GM23338 (cell line): ENCODE data around the gene USP21. TPM values are rescaled to one million over a fixed set of nuclear protein-coding genes. Genes with fewer than 3 reads are reported as not detected.

Experiments used
- ATAC-seq: fragments of 200-7000 bp; cut with Tn5 transposase; 3 replicates; pipeline ENCODE4 v1.9.1; 2020
- DNase-seq: peaks from one replicate; pipeline ENCODE4 v3.0.0-alpha.2; 2015; ENCODE audit warnings: low spot score
- H2AFZ ChIP-seq: fragments of 200-600 bp; sonication (generic); 2 replicates; pipeline ENCODE4 v1.8.0; 2016; ENCODE audit warnings: antibody characterized with exemption, mild to moderate bottlenecking, moderate library complexity
- H3F3A ChIP-seq: fragments of 200-600 bp; sonication (generic); replicated peaks from 2 replicates; pipeline ENCODE4 v1.8.0; 2017; ENCODE audit warnings: antibody characterized with exemption, mixed run types, low read depth
- H3K27ac ChIP-seq: fragments of 200-600 bp; sonication (generic); 2 replicates; pipeline ENCODE4 v1.6.1; 2016; ENCODE audit warnings: low read depth
- H3K27me3 ChIP-seq: fragments of 200-600 bp; sonication (generic); 2 replicates; pipeline ENCODE4 v1.8.0; 2016; ENCODE audit warnings: mild to moderate bottlenecking, mixed run types, moderate library complexity; ENCODE audit not compliant: insufficient read depth
- H3K36me3 ChIP-seq: fragments of 200-600 bp; sonication (generic); 2 replicates; pipeline ENCODE4 v1.8.0; 2016; ENCODE audit warnings: mild to moderate bottlenecking; ENCODE audit not compliant: insufficient read depth
- H3K4me1 ChIP-seq: fragments of 200-600 bp; sonication (generic); 2 replicates; pipeline ENCODE4 v1.8.0; 2016; ENCODE audit warnings: mild to moderate bottlenecking, moderate library complexity; ENCODE audit not compliant: insufficient read depth
- H3K4me2 ChIP-seq: fragments of 200-600 bp; sonication (generic); 2 replicates; pipeline ENCODE4 v1.7.1; 2017; ENCODE audit warnings: mixed run types
- H3K4me3 ChIP-seq: fragments of 200-600 bp; sonication (generic); 2 replicates; pipeline ENCODE4 v1.6.1; 2016; ENCODE audit warnings: mixed run types
- H3K79me2 ChIP-seq: fragments of 200-600 bp; sonication (generic); replicated peaks from 2 replicates; pipeline ENCODE4 v1.8.0; 2017; ENCODE audit warnings: mild to moderate bottlenecking; ENCODE audit not compliant: insufficient read depth
- H3K9me2 ChIP-seq: fragments of 200-600 bp; sonication (generic); 2 replicates; pipeline ENCODE4 v1.8.0; 2017; ENCODE audit not compliant: insufficient read depth
- H4K20me1 ChIP-seq: fragments of 200-600 bp; sonication (generic); replicated peaks from 2 replicates; pipeline ENCODE4 v1.8.0; 2017; ENCODE audit warnings: mild to moderate bottlenecking; ENCODE audit not compliant: insufficient read depth
- H3K27ac Mint-ChIP-seq: 2 replicates; pipeline ENCODE4 v1.8.0; 2020; ENCODE audit warnings: inconsistent platforms, mild to moderate bottlenecking, moderate library complexity, mixed read lengths
- H3K27me3 Mint-ChIP-seq: 3 replicates; pipeline ENCODE4 v1.8.0; 2022; ENCODE audit warnings: low read depth, mild to moderate bottlenecking, moderate library complexity, mixed read lengths, inconsistent platforms; ENCODE audit not compliant: insufficient read depth, poor library complexity
- H3K36me3 Mint-ChIP-seq: 3 replicates; pipeline ENCODE4 v1.8.0; 2021; ENCODE audit warnings: low read depth, mild to moderate bottlenecking, inconsistent platforms, moderate library complexity, mixed read lengths
- H3K4me1 Mint-ChIP-seq: 3 replicates; pipeline ENCODE4 v1.8.0; 2020; ENCODE audit warnings: mild to moderate bottlenecking, inconsistent platforms, mixed read lengths
- H3K4me3 Mint-ChIP-seq: 3 replicates; pipeline ENCODE4 v1.8.0; 2021; ENCODE audit warnings: moderate library complexity, mild to moderate bottlenecking, inconsistent platforms, mixed read lengths
- H3K9me3 Mint-ChIP-seq: 3 replicates; pipeline ENCODE4 v1.8.0; 2020; ENCODE audit warnings: moderate library complexity, mild to moderate bottlenecking, inconsistent platforms, mixed read lengths
- CREB1 ChIP-seq: fragments of 250-450 bp; sonication (Bioruptor Pico); IDR thresholded peaks from 2 replicates; pipeline ENCODE4 v1.5.0; 2020; ENCODE audit warnings: low read depth, mild to moderate bottlenecking, moderate library complexity
- JUNB ChIP-seq: IDR thresholded peaks from one replicate; pipeline ENCODE4 v1.6.1; 2016; ENCODE audit warnings: antibody characterized with exemption; ENCODE audit not compliant: unreplicated experiment
- NANOG ChIP-seq: IDR thresholded peaks from 2 replicates; pipeline ENCODE4 v1.6.1; 2016; ENCODE audit warnings: antibody characterized with exemption, borderline replicate concordance
- POLR2AphosphoS5 ChIP-seq: IDR thresholded peaks from 2 replicates; pipeline ENCODE4 v1.6.1; 2016; ENCODE audit warnings: antibody characterized with exemption, low read depth
- STAT1 ChIP-seq: IDR thresholded peaks from one replicate; pipeline ENCODE4 v1.6.1; 2016; ENCODE audit warnings: antibody characterized with exemption; ENCODE audit not compliant: unreplicated experiment
- ZNF114 ChIP-seq: fragments of 250-450 bp; sonication (Bioruptor Pico); IDR thresholded peaks from 2 replicates; pipeline ENCODE4 v1.5.0; 2020; ENCODE audit warnings: mild to moderate bottlenecking, moderate library complexity
- ZNF331 ChIP-seq: fragments of 250-450 bp; sonication (Bioruptor Pico); IDR thresholded peaks from 2 replicates; pipeline ENCODE4 v1.5.0; 2020; ENCODE audit warnings: low read depth, mild to moderate bottlenecking, moderate library complexity
- polyA plus RNA-seq: library from polyadenylated mRNA; unstranded; fragments of >200 nt; fragmentation: Nextera tagmentation; extraction: Ambion mirVana; gene quantifications from 2 replicates; pipeline ENCODE4 v1.2.1, GENCODE V29; 2016
- total RNA-seq: library from RNA; depleted of rRNA; stranded (reverse); fragments of >200 nt; shearing (Covaris generic); gene quantifications from 2 replicates; pipeline ENCODE4 v1.2.3, GENCODE V29; 2014
- TF ChIP-seq, protein P1 (sequence below): IDR thresholded peaks from one replicate; pipeline ENCODE4 v1.6.1; 2018; ENCODE audit warnings: antibody characterized with exemption; ENCODE audit not compliant: unreplicated experiment
- TF ChIP-seq, protein P2 (sequence below), 2 experiments: fragments of 200-600 bp in 1 of 2; sonication (generic) in 1 of 2; conservative IDR thresholded peaks; 2 replicates each; pipeline versions ENCODE4 v1.5.1 to v1.6.1; 2016 to 2017; ENCODE audit warnings: antibody characterized with exemption in 2 of 2, low read depth in 2 of 2, mild to moderate bottlenecking in 2 of 2, moderate library complexity in 1 of 2
- TF ChIP-seq, protein P3 (sequence below): IDR thresholded peaks from 2 replicates; pipeline ENCODE4 v1.6.1; 2016; ENCODE audit warnings: antibody characterized with exemption
- TF ChIP-seq, protein P4 (sequence below): fragments of 250-450 bp; sonication (Bioruptor Pico); IDR thresholded peaks from 2 replicates; pipeline ENCODE4 v1.5.0; 2020; ENCODE audit warnings: mild to moderate bottlenecking, moderate library complexity

Gene USP21
- total and polyA plus RNA-seq, 2 experiments from 2014 or later = 17.9 to 25.6 TPM

DNA sequence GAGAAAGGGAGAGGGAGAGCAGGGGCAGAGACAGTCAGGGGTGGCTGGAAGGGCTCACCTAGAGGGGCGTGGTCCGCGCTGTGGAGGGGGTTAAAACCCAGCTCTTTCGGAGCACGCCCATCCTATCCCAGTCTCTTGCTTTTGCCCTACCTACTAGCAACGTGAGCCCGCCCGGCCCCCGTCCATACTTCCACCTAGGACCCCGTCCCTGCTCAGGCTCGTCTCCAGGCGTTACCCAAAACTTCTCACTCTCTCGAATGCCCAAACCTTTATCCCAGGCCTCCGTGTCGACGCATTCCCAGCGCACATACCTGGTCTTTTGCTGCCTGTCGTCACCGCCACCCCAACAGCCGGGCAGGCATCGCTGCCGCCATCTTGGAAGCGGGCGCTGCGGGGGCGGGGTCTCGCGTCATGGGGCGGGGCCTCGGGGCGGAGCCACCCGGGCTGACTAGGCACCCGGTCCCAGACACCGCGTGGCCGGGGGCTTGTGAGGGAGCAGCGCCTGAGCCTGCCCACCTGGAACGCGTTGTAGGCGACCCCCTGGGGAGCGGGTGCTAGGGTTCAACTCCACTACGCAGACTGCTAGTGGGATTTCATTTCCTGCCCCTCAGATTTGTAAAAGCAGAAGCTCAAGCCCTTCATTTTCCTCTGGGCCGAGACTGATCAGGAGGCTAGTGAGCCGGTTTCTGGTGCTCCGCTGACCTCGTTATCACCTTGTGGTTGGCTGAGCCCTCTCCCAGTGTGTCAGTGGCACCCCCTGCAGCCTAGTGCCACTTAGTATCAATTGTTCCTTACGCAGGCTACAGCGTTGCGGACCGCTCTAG is 18.0 kb downstream of the USP21 start, which contains the start of gene B4GALT3 (continued):
- TF ChIP-seq, protein P1, sequence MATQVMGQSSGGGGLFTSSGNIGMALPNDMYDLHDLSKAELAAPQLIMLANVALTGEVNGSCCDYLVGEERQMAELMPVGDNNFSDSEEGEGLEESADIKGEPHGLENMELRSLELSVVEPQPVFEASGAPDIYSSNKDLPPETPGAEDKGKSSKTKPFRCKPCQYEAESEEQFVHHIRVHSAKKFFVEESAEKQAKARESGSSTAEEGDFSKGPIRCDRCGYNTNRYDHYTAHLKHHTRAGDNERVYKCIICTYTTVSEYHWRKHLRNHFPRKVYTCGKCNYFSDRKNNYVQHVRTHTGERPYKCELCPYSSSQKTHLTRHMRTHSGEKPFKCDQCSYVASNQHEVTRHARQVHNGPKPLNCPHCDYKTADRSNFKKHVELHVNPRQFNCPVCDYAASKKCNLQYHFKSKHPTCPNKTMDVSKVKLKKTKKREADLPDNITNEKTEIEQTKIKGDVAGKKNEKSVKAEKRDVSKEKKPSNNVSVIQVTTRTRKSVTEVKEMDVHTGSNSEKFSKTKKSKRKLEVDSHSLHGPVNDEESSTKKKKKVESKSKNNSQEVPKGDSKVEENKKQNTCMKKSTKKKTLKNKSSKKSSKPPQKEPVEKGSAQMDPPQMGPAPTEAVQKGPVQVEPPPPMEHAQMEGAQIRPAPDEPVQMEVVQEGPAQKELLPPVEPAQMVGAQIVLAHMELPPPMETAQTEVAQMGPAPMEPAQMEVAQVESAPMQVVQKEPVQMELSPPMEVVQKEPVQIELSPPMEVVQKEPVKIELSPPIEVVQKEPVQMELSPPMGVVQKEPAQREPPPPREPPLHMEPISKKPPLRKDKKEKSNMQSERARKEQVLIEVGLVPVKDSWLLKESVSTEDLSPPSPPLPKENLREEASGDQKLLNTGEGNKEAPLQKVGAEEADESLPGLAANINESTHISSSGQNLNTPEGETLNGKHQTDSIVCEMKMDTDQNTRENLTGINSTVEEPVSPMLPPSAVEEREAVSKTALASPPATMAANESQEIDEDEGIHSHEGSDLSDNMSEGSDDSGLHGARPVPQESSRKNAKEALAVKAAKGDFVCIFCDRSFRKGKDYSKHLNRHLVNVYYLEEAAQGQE = no peak
- TF ChIP-seq, protein P2, sequence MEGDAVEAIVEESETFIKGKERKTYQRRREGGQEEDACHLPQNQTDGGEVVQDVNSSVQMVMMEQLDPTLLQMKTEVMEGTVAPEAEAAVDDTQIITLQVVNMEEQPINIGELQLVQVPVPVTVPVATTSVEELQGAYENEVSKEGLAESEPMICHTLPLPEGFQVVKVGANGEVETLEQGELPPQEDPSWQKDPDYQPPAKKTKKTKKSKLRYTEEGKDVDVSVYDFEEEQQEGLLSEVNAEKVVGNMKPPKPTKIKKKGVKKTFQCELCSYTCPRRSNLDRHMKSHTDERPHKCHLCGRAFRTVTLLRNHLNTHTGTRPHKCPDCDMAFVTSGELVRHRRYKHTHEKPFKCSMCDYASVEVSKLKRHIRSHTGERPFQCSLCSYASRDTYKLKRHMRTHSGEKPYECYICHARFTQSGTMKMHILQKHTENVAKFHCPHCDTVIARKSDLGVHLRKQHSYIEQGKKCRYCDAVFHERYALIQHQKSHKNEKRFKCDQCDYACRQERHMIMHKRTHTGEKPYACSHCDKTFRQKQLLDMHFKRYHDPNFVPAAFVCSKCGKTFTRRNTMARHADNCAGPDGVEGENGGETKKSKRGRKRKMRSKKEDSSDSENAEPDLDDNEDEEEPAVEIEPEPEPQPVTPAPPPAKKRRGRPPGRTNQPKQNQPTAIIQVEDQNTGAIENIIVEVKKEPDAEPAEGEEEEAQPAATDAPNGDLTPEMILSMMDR (conservative IDR thresholded peaks at IDR 0.05; ENCODE audit: low read depth in 2 of 2) = peak; percentile 32 to 65; a peak in 3 of 4 replicates
- TF ChIP-seq JUNB = no peak
- peak; percentile 88 for TF ChIP-seq CREB1 (CRISPR knock-in tag)
- peak; percentile 97 for TF ChIP-seq POLR2AphosphoS5
- TF ChIP-seq ZNF114 = no peak
- TF ChIP-seq NANOG = no peak
- TF ChIP-seq, protein P3, sequence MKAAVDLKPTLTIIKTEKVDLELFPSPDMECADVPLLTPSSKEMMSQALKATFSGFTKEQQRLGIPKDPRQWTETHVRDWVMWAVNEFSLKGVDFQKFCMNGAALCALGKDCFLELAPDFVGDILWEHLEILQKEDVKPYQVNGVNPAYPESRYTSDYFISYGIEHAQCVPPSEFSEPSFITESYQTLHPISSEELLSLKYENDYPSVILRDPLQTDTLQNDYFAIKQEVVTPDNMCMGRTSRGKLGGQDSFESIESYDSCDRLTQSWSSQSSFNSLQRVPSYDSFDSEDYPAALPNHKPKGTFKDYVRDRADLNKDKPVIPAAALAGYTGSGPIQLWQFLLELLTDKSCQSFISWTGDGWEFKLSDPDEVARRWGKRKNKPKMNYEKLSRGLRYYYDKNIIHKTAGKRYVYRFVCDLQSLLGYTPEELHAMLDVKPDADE = peak; percentile 72
- TF ChIP-seq STAT1 = no peak
- TF ChIP-seq ZNF331 (CRISPR knock-in tag) = no peak

DNA sequence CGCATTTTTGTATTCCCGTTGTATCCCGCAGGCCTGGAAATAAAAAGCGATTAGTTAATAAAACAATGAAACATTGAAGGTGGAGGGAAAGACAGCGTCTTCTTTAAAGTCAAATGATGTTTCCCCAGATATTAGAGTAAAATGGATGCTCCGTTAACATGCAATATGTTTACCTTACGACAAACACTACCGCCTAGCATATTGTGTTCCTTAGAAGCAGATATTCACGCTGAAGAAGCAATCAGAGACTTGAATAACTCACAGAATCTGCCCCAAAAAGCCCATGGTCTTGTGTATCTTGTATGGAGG is 18.6 kb downstream of the USP21 start:
- Histone ChIP-seq H3K4me2 (peak overlapping the region; percentile 100), H3K36me3 (peaks cover 7% of the 10 kb centered on the region), H3K9me2 (no peaks in the 10 kb centered on the region), H4K20me1 (peaks cover 6% of the 10 kb centered on the region; the same call in 1 of the 2 replicates), H3K4me1 (peaks cover 15% of the 10 kb centered on the region; the same call in 1 of the 2 replicates), H3K79me2 (peaks cover 8% of the 10 kb centered on the region), H3K4me3 (peak overlapping the region; percentile 99), H2AFZ (peak overlapping the region; percentile 98; the same call in 1 of the 2 replicates), H3F3A (no peaks in the 10 kb centered on the region), H3K27me3 (no peaks in the 10 kb centered on the region), H3K27ac (peak overlapping the region; percentile 92; the same call in 1 of the 2 replicates)
- Mint-ChIP-seq H3K9me3 (no peaks in the 10 kb centered on the region), H3K36me3 (peaks cover 27% of the 10 kb centered on the region), H3K4me3 (peak overlapping the region; percentile 98), H3K27me3 (peaks cover 2% of the 10 kb centered on the region), H3K4me1 (peaks cover 15% of the 10 kb centered on the region), H3K27ac (peak overlapping the region; percentile 99)
- ATAC-seq = no peak
- no peak for DNase-seq
- TF ChIP-seq, protein P4, sequence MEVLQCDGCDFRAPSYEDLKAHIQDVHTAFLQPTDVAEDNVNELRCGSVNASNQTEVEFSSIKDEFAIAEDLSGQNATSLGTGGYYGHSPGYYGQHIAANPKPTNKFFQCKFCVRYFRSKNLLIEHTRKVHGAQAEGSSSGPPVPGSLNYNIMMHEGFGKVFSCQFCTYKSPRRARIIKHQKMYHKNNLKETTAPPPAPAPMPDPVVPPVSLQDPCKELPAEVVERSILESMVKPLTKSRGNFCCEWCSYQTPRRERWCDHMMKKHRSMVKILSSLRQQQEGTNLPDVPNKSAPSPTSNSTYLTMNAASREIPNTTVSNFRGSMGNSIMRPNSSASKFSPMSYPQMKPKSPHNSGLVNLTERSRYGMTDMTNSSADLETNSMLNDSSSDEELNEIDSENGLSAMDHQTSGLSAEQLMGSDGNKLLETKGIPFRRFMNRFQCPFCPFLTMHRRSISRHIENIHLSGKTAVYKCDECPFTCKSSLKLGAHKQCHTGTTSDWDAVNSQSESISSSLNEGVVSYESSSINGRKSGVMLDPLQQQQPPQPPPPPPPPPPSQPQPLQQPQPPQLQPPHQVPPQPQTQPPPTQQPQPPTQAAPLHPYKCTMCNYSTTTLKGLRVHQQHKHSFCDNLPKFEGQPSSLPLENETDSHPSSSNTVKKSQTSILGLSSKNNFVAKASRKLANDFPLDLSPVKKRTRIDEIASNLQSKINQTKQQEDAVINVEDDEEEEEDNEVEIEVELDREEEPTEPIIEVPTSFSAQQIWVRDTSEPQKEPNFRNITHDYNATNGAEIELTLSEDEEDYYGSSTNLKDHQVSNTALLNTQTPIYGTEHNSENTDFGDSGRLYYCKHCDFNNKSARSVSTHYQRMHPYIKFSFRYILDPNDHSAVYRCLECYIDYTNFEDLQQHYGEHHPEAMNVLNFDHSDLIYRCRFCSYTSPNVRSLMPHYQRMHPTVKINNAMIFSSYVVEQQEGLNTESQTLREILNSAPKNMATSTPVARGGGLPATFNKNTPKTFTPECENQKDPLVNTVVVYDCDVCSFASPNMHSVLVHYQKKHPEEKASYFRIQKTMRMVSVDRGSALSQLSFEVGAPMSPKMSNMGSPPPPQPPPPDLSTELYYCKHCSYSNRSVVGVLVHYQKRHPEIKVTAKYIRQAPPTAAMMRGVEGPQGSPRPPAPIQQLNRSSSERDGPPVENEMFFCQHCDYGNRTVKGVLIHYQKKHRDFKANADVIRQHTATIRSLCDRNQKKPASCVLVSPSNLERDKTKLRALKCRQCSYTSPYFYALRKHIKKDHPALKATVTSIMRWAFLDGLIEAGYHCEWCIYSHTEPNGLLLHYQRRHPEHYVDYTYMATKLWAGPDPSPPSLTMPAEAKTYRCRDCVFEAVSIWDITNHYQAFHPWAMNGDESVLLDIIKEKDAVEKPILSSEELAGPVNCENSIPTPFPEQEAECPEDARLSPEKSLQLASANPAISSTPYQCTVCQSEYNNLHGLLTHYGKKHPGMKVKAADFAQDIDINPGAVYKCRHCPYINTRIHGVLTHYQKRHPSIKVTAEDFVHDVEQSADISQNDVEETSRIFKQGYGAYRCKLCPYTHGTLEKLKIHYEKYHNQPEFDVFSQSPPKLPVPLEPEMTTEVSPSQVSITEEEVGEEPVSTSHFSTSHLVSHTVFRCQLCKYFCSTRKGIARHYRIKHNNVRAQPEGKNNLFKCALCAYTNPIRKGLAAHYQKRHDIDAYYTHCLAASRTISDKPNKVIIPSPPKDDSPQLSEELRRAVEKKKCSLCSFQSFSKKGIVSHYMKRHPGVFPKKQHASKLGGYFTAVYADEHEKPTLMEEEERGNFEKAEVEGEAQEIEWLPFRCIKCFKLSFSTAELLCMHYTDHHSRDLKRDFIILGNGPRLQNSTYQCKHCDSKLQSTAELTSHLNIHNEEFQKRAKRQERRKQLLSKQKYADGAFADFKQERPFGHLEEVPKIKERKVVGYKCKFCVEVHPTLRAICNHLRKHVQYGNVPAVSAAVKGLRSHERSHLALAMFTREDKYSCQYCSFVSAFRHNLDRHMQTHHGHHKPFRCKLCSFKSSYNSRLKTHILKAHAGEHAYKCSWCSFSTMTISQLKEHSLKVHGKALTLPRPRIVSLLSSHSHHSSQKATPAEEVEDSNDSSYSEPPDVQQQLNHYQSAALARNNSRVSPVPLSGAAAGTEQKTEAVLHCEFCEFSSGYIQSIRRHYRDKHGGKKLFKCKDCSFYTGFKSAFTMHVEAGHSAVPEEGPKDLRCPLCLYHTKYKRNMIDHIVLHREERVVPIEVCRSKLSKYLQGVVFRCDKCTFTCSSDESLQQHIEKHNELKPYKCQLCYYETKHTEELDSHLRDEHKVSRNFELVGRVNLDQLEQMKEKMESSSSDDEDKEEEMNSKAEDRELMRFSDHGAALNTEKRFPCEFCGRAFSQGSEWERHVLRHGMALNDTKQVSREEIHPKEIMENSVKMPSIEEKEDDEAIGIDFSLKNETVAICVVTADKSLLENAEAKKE (CRISPR knock-in tag) = no peak
- no peak for TF ChIP-seq POLR2AphosphoS5
